NK-92 (cell line): Measurements from ENCODE around the gene NSFL1C.

Source experiments
- DNase-seq: peaks from one replicate; lab custom pipeline; 2025; ENCODE audit not compliant: unreplicated experiment; lab: John Stamatoyannopoulos, UW

Gene NSFL1C

DNA sequence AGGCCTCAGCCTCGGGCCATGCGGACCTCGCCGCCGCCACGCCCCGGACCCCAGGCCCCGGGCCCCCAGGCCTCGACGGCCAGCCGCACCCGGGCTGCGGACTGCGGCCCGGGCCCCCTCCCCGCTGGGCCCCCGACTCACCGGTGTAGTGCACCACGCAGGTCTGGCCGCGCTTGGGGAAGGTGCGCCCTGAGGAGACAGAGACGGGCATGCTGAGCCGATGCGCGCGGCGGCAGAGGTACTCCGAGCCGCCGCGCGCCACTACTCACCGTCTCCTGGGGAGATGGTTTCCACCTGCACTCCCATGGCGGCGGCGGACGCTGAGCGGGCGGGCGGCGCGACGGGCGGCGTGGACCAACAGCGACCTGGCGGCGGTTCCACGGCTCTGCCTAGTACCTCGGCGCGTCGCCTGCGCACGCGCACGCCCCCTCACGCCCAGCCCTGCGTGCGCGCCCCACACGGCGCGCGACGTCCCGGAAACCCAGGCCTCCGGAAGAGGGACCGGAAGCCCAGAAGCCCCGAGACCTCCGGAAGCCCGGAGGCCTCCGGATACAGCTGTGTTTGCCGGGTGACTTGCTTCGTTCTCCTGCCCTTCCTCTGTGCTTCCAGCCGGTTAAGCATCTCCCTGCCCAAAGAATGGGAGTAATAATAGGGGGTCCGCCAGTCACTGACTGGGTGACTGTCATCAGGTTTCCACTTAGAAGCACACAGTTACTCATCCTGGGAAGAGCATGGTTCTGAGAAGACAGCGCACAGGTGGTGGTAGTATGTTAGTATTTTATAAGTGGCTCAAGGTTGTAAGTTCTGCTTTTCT is 73.7 kb downstream of the NSFL1C start, which contains the start of gene FKBP1A:
Gene FKBP1A, minus strand, starts transcription at position 362 of the 814 bp plus-strand sequence. Its CDS starts 56 bp downstream, at position 306.
- DNase-seq: peak; percentile 79

DNA sequence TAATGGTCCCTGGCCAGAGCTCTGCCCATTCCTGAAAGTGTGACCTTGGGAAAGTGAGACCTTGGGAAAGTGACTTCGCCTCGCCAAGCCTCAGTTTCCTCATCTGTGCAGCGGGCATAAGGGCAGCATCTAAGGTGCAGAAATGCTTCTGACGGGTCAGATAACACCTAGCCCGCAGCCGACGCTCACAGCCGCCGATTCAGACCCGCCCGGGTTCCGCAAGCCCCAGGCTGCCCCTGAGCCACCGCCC is 74.3 kb downstream of the NSFL1C start:
- no peak for DNase-seq
